Motor neuron (in vitro differentiated cells): Measurements from ENCODE around the gene RAP1GAP2. TPM values are rescaled to one million over a fixed set of nuclear protein-coding genes. Genes with fewer than 3 reads are reported as not detected.
A peak's percentile ranks its signal among the peaks of the same experiment; 100 is the strongest.

Experiments
- ATAC-seq, 8 experiments: fragments of 200-7000 bp; cut with Tn5 transposase; replicated peaks in 6 of 8; 2 replicates each; pipeline ENCODE4 v1.8.0; 2021; ENCODE audit warnings: mild to moderate bottlenecking in 8 of 8, moderate library complexity in 8 of 8
- H3K27ac ChIP-seq, 2 donors: fragments of 250-450 bp; sonication (Bioruptor Pico); 2 replicates each; pipeline ENCODE4 v1.9.0; 2021; ENCODE audit warnings: antibody characterized with exemption in 2 of 2, mild to moderate bottlenecking in 2 of 2, moderate library complexity in 1 of 2
- H3K4me1 ChIP-seq, 2 donors: fragments of 250-450 bp; sonication (Bioruptor Pico); replicated peaks in 1 of 2; 2 replicates each; pipeline ENCODE4 v1.6.1; 2021; ENCODE audit warnings: antibody characterized with exemption in 2 of 2, mild to moderate bottlenecking in 2 of 2, moderate library complexity in 1 of 2
- H3K4me3 ChIP-seq, 5 donors: fragments of 250-450 bp; sonication (Bioruptor Pico); 2 replicates each; pipeline ENCODE4 v1.9.0; 2021; ENCODE audit warnings: antibody characterized with exemption in 5 of 5, mild to moderate bottlenecking in 5 of 5, moderate library complexity in 4 of 5
- WGBS, 10 experiments: fragments of 450-650 bp; shearing (Covaris generic); methylation state at CpG; one replicate each; pipeline ENCODE4 v1.0.0; 2022; 5-methylcytosine and 5-hydroxymethylcytosine counted together
- in situ Hi-C, 9 experiments: fragments of 400-800 bp; cut with MboI; loops; one replicate each; pipeline ENCODE4 v1.15.0; 2021; ENCODE audit warnings: low sequenced_read_pairs in 9 of 9, low pct_unique_long_range_greater_than_20kb in 2 of 9; ENCODE audit not compliant: unreplicated experiment in 9 of 9
- total RNA-seq, 8 experiments: library from RNA; unstranded; fragments of 300-600 nt; gene quantifications; 2 replicates each; pipeline versions ENCODE4 v1.2.3 to v1.2.4, GENCODE V29; 2022

Gene RAP1GAP2
- total RNA-seq, 8 experiments from 2014 or later = 0.76 to 16.7 (median 4.3) TPM

DNA sequence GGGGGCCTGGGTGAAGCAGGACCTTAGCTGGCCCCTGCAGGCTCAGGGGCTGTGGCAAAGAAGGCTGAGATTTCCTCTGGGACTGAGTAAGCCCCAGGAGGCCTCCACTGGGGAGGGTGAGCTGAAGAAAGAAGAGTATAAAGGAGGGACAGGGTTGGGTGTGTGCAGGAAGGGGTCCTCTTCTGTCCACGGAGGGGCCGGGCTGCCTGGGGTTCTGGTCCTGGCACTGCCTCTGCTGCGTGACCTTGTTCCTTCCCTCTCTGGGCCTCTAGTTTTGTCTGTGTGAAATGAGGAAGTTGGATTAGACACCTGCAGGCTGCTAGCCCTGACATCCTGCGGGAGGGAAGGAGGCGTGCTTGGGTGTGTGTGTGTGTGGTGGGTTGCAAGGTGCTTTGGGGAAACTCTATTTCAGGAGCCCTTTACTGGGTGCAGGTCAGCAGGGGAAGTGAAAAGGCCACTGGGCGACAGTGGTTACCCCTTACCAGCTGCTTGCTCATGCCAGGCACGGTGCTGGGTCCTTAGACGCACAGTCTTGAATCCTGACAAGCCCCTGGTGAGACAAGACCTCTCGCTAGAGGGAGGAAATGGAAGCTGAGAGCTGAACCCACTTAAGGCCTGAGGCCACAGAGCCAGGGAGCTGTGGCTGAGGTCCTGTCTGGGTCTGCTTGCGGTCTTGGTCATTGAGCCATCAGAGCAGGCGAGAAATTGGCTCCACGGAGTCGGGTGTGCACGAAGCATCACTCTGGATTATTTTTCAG, 206.5 kb downstream of the RAP1GAP2 start:
- H3K27ac ChIP-seq = no peak overlapping the region
- in situ Hi-C loops = loop anchor here in 3 of 9 experiments (25.0 kb wide), 1 partner anchor 165 kb away; no protein-coding TSS in a partner anchor
- WGBS, 10 experiments = 80 to 100% (median 93%) methylated on average over 1 to 7 of the region's 14 CpGs; no CpG with 5 or more reads in 4 of the 10 experiments
- H3K4me1 ChIP-seq = peaks cover 0 to 28% of the 10 kb centered on the region in 2 donors
- H3K4me3 ChIP-seq = no peak overlapping the region
- ATAC-seq = no peak

DNA sequence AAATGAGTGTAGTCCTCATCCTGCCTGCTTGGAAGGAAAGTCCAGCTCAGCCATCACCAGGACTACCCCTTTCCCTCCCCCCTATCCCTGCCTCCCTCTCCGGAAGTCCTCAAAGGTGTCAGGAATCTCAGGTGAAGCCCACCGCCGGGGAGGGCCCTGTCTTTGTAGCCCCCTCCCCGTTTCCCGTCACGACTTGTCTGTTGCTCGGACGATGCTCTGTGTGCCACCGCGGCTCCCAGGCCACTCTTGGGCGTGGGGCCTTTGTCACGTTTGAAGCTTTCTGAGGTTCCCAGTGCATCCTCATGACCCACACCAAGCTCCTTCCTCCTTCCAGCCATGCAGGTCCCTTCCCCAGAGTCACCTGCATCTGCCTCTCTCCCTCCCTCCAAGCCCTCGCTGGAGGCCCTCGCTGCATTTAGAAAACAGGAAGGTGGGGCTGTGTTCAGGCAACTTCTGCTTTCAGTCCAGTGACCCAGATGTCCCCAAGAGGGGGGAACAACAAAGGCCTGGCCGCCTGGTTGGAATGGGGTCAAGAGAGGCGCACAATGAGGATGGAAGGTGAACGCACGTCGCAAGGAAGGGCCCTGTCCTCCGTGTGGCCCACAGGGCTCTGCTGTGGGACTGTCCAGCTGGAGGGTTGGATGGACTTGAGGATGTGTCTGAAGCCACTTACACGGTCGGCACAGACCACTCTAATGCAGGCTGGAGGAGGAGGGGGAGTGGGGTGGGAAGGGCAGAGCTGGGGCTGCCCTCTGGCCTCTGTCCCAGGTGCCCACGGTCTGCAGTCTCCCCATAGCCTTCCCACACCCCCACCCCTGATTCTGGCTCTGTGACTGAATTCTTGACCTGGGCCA, 207.3 kb downstream of the RAP1GAP2 start:
- ATAC-seq = peak in 3 of 8 experiments; percentile 17 to 47 (median 22)
- H3K4me1 ChIP-seq = peaks cover 0 to 28% of the 10 kb centered on the region in 2 donors
- 75 to 92% (median 80%) methylated on average over 3 to 8 of the region's 23 CpGs; no CpG with 5 or more reads in 7 of the 10 experiments for WGBS, 10 experiments
- in situ Hi-C loops = loop anchor here in 3 of 9 experiments (25.0 kb wide), 1 partner anchor 166 kb away; no protein-coding TSS in a partner anchor
- no peak overlapping the region for H3K4me3 ChIP-seq
- H3K27ac ChIP-seq = peak overlapping the region in 1 of 2 donors; percentile 50

DNA sequence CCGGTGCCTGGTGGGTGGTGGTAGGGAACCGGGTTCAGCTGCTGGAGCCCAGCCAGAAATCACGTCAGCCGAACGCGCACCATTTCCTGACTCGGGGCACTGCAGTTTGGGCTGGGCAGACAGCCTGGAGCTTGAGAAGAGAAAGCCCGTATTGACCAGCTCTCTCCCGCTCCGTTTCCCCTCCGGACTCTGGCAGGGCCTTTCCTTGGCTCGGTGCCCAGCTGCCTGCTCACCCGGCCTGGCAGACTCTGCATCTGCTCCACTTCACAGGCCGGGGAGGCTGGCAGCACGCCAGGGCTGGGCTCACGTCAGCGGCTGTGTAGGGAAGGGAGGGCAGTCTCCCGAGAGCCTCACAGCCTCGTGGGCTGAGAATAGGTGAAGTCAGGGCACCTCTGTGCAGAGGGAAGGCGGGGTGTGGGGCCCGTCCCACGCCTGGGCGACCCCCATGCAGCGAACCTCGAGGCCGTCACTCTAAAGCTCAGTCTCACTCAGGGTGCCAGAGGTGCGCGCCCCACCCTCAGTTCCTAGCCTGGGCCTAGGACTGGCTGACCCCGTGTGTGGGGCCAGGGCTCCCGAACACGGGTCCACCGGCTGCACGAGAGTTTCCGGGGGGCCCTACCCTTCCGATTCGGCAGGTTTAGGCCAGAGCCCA, 208.0 kb downstream of the RAP1GAP2 start:
- Histone ChIP-seq H3K27ac (peak overlapping the region in 1 of 2 donors; percentile 50), H3K4me3 (no peak overlapping the region), H3K4me1 (peaks cover 0 to 28% of the 10 kb centered on the region in 2 donors)
- 20 to 92% (median 72%) methylated on average over 2 to 6 of the region's 36 CpGs; no CpG with 5 or more reads in 7 of the 10 experiments for whole genome bisulfite sequencing, 10 experiments
- peak; percentile 89 to 99 (median 95) for ATAC-seq
- in situ Hi-C loops = loop anchor here in 3 of 9 experiments (25.0 kb wide), 1 partner anchor 167 kb away; no protein-coding TSS in a partner anchor

DNA sequence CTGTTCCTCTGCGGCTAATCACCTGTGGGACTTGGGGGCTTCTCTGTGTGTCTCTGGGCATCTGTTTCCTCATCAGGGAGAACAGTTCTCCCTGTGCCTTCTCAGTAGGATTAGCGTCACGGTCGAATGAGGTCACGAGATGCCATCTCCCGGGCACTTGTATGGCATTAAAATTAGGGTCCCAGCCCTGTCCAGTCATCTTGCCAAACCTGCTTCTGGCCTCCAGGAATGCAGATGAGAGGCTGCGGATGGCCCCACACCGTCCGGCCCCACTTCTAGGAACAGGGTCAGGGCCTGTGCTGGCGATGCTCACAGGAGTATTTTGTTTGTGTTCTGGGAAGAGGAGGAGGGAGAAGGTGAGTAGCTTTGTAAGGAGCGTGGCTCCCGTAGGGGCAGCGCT, 208.7 kb downstream of the RAP1GAP2 start:
- Histone ChIP-seq H3K4me3 (no peak overlapping the region), H3K27ac (no peak overlapping the region), H3K4me1 (peaks cover 0 to 28% of the 10 kb centered on the region in 2 donors)
- ATAC-seq = no peak
- WGBS, 10 experiments = 80 to 100% (median 96%) methylated on average over 1 to 9 of the region's 13 CpGs; no CpG with 5 or more reads in 4 of the 10 experiments
- in situ Hi-C loops = loop anchor here in 3 of 9 experiments (25.0 kb wide), 1 partner anchor 168 kb away; no protein-coding TSS in a partner anchor

DNA sequence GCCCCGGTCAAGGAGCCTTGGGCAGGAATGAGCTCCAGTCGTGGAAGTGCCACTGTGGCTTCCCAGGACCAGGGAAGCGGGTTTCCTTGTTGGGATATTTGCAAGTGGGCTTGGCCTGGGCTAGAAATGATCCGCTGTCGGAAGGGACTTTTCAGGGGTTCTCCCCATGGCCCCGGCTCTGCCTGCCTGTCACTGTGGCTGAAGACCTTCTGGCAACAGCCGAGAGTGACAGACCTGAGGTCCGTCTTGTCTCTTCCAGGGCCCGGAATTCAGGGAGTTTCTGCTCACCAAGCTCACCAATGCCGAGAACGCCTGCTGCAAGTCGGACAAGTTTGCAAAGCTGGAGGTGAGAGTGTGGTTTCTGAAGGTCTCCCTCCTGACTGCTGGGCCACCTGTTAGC, 209.5 kb downstream of the RAP1GAP2 start:
- no peak for ATAC-seq
- peaks cover 0 to 28% of the 10 kb centered on the region in 2 donors for H3K4me1 ChIP-seq
- in situ Hi-C loops = loop anchor here in 3 of 9 experiments (25.0 kb wide), 1 partner anchor 168 kb away; no protein-coding TSS in a partner anchor
- WGBS, 10 experiments = 80 to 100% (median 97%) methylated on average over 1 to 12 of the region's 12 CpGs; no CpG with 5 or more reads in 4 of the 10 experiments
- H3K27ac ChIP-seq = no peak overlapping the region
- H3K4me3 ChIP-seq = no peak overlapping the region

DNA sequence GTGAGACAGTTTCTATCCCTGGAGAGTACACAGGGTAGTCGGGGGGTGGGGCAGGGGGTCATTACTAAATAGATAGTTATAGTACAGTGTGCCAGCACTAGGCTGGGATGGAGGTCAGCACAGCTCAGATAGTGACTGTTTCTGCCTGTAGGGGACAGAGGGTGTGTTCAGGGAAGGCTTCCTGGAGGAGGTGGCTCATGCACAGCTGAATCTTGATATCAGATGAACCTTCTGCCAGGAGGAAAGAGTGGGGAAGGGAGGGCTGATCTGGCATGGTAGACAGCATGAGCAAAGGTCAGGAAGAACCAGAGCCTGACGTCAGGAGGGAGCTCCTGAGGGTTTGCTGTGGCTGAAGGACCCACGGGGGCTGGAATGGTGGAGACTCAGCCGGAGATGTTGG, 210.6 kb downstream of the RAP1GAP2 start:
- in situ Hi-C loops = loop anchor here in 3 of 9 experiments (25.0 kb wide), 1 partner anchor 170 kb away; no protein-coding TSS in a partner anchor
- ATAC-seq = no peak

DNA sequence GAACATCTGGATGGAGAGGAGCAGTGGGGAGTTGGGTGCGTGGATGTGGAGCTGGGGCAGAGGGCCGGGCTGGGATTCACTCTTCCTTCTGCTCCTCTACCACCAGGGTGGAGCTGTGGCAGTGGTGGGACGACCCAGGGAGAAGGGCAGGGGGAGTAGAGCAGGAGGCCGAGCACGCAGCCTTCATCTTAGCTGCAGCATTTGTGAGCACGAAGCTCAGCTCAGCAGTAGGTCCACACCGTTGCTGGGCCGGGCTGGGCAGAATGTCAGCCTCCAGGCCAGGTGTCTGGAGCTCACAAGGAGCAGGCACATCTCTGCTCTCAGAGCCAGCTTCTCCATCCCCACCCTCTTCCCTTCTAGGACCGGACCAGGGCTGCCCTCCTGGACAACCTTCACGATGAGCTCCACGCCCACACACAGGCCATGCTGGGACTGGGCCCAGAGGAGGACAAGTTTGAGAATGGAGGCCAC, 211.4 kb downstream of the RAP1GAP2 start:
- 60 to 90% (median 73%) methylated on average over 1 to 3 of the region's 11 CpGs; no CpG with 5 or more reads in 4 of the 10 experiments for WGBS, 10 experiments
- in situ Hi-C loops = loop anchor here in 3 of 9 experiments (25.0 kb wide), 1 partner anchor 170 kb away; no protein-coding TSS in a partner anchor
- H3K4me1 ChIP-seq = peaks cover 0 to 19% of the 10 kb centered on the region in 2 donors

More for the DNA sequence above, 210.6 kb downstream of the RAP1GAP2 start:
- Histone ChIP-seq H3K4me1 (peaks cover 0 to 26% of the 10 kb centered on the region in 2 donors), H3K27ac (no peak overlapping the region), H3K4me3 (no peak overlapping the region)
- WGBS, 10 experiments = 60 to 100% (median 82%) methylated on average over 1 to 3 of the region's 4 CpGs; no CpG with 5 or more reads in 5 of the 10 experiments

DNA sequence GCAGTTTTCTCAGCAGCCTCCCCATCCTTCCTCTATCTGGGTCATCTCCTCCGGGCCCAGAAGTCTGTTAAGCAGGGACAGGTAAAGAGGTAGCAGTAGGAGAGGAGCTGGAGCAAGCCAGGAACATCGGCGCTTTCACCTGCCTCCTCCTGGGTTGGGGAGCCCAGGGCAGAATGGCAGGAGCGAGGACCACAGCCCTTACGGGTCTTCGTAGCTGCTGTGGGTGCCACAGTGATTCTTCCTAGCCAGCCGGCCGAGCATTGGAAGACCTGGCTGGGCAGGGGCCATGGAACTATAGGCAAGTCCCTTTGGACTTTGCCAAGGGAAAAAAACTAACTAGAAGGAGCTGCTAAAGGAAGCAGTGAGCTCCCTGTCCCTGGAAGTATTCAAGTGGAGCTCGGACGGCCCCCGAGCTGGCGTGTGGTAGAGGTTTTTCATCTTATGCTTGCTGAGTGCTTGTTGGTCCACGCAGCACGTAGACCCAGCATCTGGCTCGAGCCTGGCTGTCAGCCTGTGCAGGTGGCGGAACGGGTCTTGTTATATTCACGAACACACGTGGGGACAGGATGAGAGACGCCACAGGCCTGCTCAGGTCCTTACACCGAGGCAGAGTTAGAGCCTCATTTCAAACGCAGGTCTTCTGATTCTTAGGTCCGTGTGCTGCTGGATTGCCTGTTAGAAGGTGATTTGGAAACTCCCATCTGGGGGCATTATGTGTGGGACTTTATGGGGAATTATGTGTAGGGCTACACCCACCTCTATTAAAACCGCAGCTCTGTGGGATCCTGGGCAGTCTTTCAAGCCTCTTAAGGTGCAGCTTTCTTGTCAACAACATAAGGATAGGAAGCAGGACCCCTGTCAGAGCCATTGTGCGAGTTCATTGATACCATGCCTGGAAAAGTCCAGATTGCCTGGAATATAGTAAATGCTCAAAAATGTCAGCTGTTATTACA, 212.4 kb downstream of the RAP1GAP2 start:
- in situ Hi-C loops = loop anchor here in 3 of 9 experiments (25.0 kb wide), 1 partner anchor 171 kb away; no protein-coding TSS in a partner anchor
- H3K4me1 ChIP-seq = peaks cover 0 to 9% of the 10 kb centered on the region in 2 donors
- no peak for ATAC-seq
- WGBS, 10 experiments = 44 to 97% (median 90%) methylated on average over 2 to 14 of the region's 25 CpGs; no CpG with 5 or more reads in 1 of the 10 experiments
- H3K27ac ChIP-seq = no peak overlapping the region
- no peak overlapping the region for H3K4me3 ChIP-seq

More for the DNA sequence above, 211.4 kb downstream of the RAP1GAP2 start:
- H3K4me3 ChIP-seq = no peak overlapping the region
- H3K27ac ChIP-seq = no peak overlapping the region
- no peak for ATAC-seq

DNA sequence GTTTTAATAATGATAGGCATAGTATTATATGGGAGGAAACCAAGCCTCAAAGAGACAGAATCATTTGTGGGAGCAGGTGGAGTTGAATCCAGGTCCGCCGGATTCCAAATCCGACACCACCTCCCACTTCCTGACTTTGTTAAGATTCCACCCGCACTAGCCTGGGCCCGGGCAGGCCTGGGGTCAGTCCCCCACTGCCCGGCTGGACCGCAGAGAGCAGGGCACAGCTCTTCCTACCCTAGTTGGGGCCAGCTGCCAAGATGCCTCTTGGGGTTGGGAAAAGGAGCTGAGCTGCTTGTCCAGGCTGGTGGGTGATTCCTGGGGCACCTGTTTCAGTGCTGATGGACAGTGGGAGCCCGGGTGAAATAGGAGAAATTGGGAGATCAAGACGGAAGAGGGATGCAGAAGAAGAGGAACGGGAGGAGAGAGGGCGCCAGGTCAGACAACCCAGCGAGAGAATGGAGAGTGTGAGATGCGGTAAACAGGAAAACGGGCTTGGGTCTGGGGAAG, 213.2 kb downstream of the RAP1GAP2 start:
- H3K4me3 ChIP-seq = no peak overlapping the region
- peaks cover 0 to under 1% of the 10 kb centered on the region in 2 donors for H3K4me1 ChIP-seq
- H3K27ac ChIP-seq = no peak overlapping the region
- WGBS, 10 experiments = 78 to 100% (median 89%) methylated on average over 2 to 11 of the region's 14 CpGs; no CpG with 5 or more reads in 4 of the 10 experiments
- ATAC-seq = no peak
- in situ Hi-C loops = loop anchor here in 3 of 9 experiments (25.0 kb wide), 1 partner anchor 172 kb away; no protein-coding TSS in a partner anchor

DNA sequence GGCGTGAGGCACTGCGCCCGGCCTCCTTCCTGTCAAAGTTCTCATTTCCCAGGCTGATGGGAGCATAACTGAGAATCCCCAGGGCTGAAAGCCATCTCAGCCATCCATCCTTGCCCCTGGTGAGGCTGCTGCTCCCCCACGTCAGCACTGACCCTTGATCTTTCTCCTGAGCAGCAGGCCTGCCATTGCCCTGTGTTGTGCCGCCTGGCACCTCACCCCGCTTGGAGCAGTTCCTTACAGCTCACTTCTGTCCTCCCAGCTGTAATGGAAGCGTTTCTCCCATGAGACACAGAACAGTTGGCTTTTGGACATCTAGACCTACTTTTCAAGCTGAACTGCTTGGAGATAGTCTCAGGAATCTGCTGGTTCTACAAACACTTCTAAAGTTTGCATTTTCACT, 215.7 kb downstream of the RAP1GAP2 start:
- in situ Hi-C loops = loop anchor here in 4 of 9 experiments (10.0 to 25.0 kb wide), 3 partner anchors 157 to 187 kb away; no protein-coding TSS in a partner anchor
- Histone ChIP-seq H3K4me1 (no peaks in the 10 kb centered on the region), H3K27ac (no peak overlapping the region), H3K4me3 (no peak overlapping the region)
- no peak for ATAC-seq
- 50 to 100% (median 88%) methylated on average over 1 to 7 of the region's 7 CpGs; no CpG with 5 or more reads in 2 of the 10 experiments for WGBS, 10 experiments
